ENCODE measurements around the gene PLEKHA6. TPM values are rescaled to one million over a fixed set of nuclear protein-coding genes. Genes with fewer than 3 reads are reported as not detected.

Gene PLEKHA6
- total RNA-seq, 1 experiment from 2014 or later, result not detected

- in situ Hi-C loops (cut with HindIII; ENCODE audit: low sequenced_read_pairs), result no loop called here
- DNase-seq (ENCODE audit: low spot score), result no peak
Measured at GRCh38 chr1:204227996-204228785, 131.5 kb downstream of the PLEKHA6 start.

GRCh38 chr1:204227351-204227750 is 132.4 kb downstream of the PLEKHA6 start:
- in situ Hi-C loops (cut with HindIII; ENCODE audit: low sequenced_read_pairs), result no loop called here
- no peak for DNase-seq (ENCODE audit: low spot score)

DNA sequence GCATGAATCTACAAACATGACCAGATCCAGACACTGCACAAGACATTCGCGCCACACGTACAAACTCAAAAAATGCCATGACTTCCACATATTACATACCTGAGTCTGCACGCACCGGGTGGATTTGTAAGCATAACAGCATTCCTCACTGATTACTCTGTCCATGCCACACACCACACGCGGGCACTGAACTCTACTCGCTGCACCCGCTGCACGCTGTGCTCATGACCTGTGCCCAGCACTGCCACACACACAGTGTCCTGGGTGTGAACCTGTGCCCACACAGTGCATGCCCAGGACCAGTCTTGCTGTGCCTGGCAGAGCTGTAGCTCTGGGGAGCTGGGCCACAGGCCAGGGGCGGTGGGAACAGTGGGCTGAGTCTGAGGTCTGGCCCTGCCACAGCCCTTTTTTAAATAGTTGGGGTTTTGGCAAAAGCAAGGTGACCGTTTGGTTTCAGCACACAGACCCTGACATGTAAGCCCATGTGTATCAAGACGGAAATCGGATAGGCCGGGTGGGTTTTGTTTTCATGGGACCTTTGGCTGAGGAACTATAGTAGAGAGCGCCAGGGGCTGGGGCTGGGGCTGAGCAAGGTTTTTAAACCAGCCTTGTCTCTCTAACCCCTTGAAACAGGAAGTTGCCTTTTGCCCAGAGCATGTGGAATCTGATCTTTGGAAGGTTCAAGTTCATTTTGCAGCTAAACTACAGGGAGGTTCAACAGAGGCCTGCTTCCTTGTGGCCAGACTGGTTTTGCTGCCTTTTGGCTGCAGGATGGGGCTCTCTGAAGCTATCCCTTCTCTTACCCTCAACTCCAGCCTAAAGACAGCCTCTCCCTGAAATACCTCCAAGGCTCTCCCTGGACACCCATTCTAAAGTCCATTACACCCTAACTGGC is 133.6 kb downstream of the PLEKHA6 start:
- in situ Hi-C loops (cut with HindIII; ENCODE audit: low sequenced_read_pairs), result no loop called here

GRCh38 chr1:204224655-204225054 is 135.1 kb downstream of the PLEKHA6 start:
- DNase-seq (ENCODE audit: low spot score), result no peak
- in situ Hi-C loops (cut with HindIII; ENCODE audit: low sequenced_read_pairs), result no loop called here

More for the DNA sequence above, 133.6 kb downstream of the PLEKHA6 start:
- DNase-seq (ENCODE audit: low spot score), result no peak

DNA sequence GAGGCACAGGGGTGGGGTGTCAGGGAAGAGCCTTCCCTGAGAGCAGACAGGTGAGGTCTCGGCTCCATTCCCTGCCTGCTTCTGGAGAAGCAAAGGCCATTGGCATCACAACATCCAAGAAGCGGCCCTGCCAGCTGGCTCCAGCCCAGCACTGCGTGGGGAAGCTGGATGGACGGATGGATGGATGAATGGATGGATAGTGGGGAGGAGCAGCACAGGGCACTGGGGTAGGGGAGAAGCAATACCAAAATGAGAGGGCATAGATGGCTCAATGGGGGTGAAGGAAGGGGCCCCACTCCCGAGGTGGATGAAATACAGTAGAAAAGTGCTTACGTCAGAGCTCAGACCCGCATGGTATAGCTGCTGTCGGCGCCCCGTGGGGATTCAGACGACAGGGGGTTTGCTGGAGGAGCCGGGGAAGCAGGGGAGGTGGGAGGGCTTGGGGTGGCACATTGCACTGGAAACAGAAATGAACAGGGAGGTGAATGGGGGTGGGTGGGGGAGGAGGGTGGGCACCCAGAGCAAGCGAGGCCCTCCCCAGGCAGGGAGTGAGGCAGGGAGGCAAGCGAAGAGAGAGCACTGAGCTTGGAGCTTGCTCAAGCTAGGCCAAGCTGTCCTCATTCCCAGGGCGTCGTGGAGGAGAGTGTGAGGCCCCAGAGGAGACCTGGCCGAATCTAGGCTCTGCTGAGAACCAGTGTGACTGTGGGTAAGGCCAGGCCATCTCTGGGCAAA is 136.4 kb downstream of the PLEKHA6 start:
- DNase-seq (ENCODE audit: low spot score), result peak; percentile 40
- in situ Hi-C loops (cut with HindIII; ENCODE audit: low sequenced_read_pairs), result no loop called here

GRCh38 chr1:204222764-204223055 is 137.0 kb downstream of the PLEKHA6 start:
- in situ Hi-C loops (cut with HindIII; ENCODE audit: low sequenced_read_pairs), result no loop called here
- DNase-seq (ENCODE audit: low spot score), result peak; percentile 43

- DNase-seq (ENCODE audit: low spot score), result no peak
- in situ Hi-C loops (cut with HindIII; ENCODE audit: low sequenced_read_pairs), result no loop called here
Measured at GRCh38 chr1:204222006-204222763, 137.5 kb downstream of the PLEKHA6 start.

DNA sequence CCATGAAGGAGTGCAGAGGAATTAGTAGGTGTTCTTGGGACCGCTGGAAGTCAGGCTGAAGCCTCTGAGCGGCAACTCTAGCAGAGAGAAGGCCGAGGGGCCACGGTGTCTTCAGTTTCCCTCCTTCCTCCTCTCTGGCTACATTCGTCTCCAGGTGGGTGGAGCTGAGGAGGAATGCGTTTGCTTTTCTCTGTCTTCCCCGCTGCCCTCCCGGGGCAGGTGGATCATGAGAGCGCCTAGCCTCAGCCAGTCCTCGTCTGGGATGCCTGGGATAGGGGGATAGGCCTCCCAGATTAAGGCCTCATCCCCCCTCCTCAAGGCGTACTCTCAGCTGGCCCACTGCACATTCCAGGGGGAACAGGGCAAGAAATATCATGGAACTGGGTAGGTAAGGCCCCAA is 138.5 kb downstream of the PLEKHA6 start:
- no peak for DNase-seq (ENCODE audit: low spot score)
- in situ Hi-C loops (cut with HindIII; ENCODE audit: low sequenced_read_pairs), result no loop called here

- in situ Hi-C loops (cut with HindIII; ENCODE audit: low sequenced_read_pairs), result no loop called here
Measured at GRCh38 chr1:204219971-204220616, 139.6 kb downstream of the PLEKHA6 start.

DNA sequence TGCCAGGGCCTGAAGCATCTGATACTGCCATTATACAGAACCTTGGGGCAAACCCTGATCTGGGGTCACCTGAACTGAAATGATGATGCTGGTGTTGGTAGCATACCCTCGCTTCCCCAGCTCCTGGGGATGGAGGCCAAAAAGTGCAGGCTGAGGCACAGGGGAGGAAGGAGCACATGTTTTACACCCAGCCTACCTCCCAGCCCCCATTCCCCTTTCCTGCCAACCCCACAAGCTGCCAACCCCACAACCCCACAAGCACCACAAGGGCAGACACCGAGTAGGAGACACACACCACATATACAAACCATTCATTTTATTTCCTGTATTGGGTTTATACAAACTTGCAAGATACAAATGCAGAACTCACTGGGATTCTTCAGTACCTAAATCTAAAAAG is 141.2 kb downstream of the PLEKHA6 start:
- no peak for DNase-seq (ENCODE audit: low spot score)
- in situ Hi-C loops (cut with HindIII; ENCODE audit: low sequenced_read_pairs), result no loop called here

More at GRCh38 chr1:204219971-204220616, 139.6 kb downstream of the PLEKHA6 start:
- DNase-seq (ENCODE audit: low spot score), result no peak

GRCh38 chr1:204217648-204218000 is 142.1 kb downstream of the PLEKHA6 start:
- DNase-seq (ENCODE audit: low spot score), result no peak
- in situ Hi-C loops (cut with HindIII; ENCODE audit: low sequenced_read_pairs), result no loop called here

GRCh38 chr1:204216880-204217647 is 142.7 kb downstream of the PLEKHA6 start:
- no peak for DNase-seq (ENCODE audit: low spot score)
- in situ Hi-C loops (cut with HindIII; ENCODE audit: low sequenced_read_pairs), result no loop called here

GRCh38 chr1:204216236-204216635 is 143.5 kb downstream of the PLEKHA6 start:
- no peak for DNase-seq (ENCODE audit: low spot score)
- in situ Hi-C loops (cut with HindIII; ENCODE audit: low sequenced_read_pairs), result no loop called here

- DNase-seq (ENCODE audit: low spot score), result peak; percentile 62
- in situ Hi-C loops (cut with HindIII; ENCODE audit: low sequenced_read_pairs), result no loop called here
Measured at GRCh38 chr1:204213668-204214662, 145.8 kb downstream of the PLEKHA6 start, which contains the start of gene GOLT1A. GOLT1A (minus strand) TSS chr1:204213988; CDS start chr1:204213906, 82 bp downstream.

- in situ Hi-C loops (cut with HindIII; ENCODE audit: low sequenced_read_pairs), result no loop called here
- DNase-seq (ENCODE audit: low spot score), result no peak
Measured at GRCh38 chr1:204212715-204213114, 147.0 kb downstream of the PLEKHA6 start.

DNA sequence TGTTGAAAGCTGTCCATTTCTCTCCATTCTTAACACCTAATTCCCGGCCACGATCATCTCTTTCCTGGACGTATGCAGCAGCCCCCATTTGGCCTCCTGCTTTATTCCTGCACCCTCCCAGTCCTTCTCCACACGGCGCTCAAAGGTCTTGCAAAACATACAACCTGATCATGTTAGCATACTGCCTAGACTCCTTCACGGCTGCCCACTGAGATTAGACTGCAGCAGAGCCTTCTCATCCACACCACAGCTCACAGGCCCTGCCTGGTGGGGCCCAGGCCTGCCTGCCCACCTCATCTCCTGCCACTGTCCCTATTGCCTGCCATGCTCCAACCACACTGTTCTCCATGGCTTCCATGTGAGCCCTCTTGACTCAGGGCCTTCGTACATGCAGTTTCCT is 148.7 kb downstream of the PLEKHA6 start:
- in situ Hi-C loops (cut with HindIII; ENCODE audit: low sequenced_read_pairs), result no loop called here
- DNase-seq (ENCODE audit: low spot score), result no peak

- in situ Hi-C loops (cut with HindIII; ENCODE audit: low sequenced_read_pairs), result no loop called here
- DNase-seq (ENCODE audit: low spot score), result peak; percentile 52
Measured at GRCh38 chr1:204207136-204207616, 152.6 kb downstream of the PLEKHA6 start.
